NB4 (cell line): ENCODE measurements around the gene RPP25L.

ENCODE experiments used
- CTCF ChIP-seq: IDR thresholded peaks from one replicate; pipeline ENCODE4 v1.5.1; 2012; ENCODE audit warnings: low read depth, low read length
- MYC ChIP-seq: IDR thresholded peaks from 2 replicates; pipeline ENCODE4 v1.6.1; 2011; ENCODE audit warnings: low read depth, low read length

DNA sequence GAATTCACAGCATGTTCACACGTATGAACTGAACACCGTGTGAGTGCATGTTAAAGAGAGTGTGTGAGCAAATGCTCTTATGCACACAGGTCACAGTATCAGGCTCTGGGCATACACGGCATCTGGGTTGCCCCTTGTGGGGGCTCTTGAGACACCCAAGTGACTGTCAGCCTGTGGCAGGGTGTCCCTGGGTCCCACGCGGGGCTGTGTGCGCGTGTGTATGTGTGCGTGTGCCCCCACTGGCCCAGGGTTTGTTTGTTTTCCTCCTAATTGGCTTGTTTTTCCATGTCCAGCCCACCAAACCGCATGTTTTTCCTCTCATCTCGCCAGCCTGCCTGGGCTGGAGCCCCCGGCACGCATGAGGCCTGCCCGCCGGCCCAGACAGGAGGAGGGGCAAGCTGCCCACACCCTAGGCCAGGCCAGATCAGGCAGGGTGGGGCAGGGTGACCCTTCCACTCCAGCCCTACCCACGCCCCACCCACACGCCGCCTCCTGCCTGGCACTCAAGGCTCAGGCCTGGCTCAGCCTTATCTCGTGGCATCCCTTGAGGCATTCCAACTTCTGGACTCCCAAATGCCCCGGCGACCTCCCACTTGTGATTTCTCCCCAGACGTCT, 51.2 kb downstream of the RPP25L start:
- TF ChIP-seq CTCF (no peak), MYC (no peak)
